ENCODE data around the gene PTPRA. TPM values are rescaled to one million over a fixed set of nuclear protein-coding genes. Genes with fewer than 3 reads are reported as not detected.

PTPRA gene
- total and polyA plus RNA-seq, 10 of the 15 experiments (the other 5 are each of a cell fraction or from before 2014, with no cell fraction given), result 3.9 to 62.1 (median 34.6) TPM

- no TSS peak for BruUV-seq (replicated peaks)
- POLR2A ChIA-PET, result interaction anchor here (0.9 to 1.0 kb wide), 2 partner anchors 105 to 333 kb away, joined by 5 read pairs; no protein-coding TSS in a partner anchor
- TF ChIP-seq BCL11A (IDR thresholded peaks at IDR 0.05; ENCODE audit: low read depth, low read length) (no peak), MLLT1 (IDR thresholded peaks at IDR 0.05) (peak; percentile 66; the same call in 1 of the 2 replicates), JUNB (IDR thresholded peaks at IDR 0.05) (no peak), GABPA (IDR thresholded peaks at IDR 0.05; ENCODE audit: low read depth) (no peak), IKZF2 (IDR thresholded peaks at IDR 0.05) (peak; percentile 71 to 75; a peak in 3 of 4 replicates), PKNOX1 (IDR thresholded peaks at IDR 0.05) (peak; percentile 45; the same call in 1 of the 2 replicates), MTA2 (IDR thresholded peaks at IDR 0.05; ENCODE audit: low read depth) (peak; percentile 73), YY1 (IDR thresholded peaks at IDR 0.05; ENCODE audit: low read depth, low read length) (peak; percentile 60; the same call in 1 of the 2 replicates), HDGF (IDR thresholded peaks at IDR 0.05) (no peak; the same call in 1 of the 2 replicates), NBN (IDR thresholded peaks at IDR 0.05) (peak; percentile 88), SREBF2 (IDR thresholded peaks at IDR 0.05; ENCODE audit: low read length) (no peak), HDAC2 (IDR thresholded peaks at IDR 0.05) (no peak), TCF3 (IDR thresholded peaks at IDR 0.05; ENCODE audit: borderline replicate concordance, insufficient read depth, low read depth, low read length) (no peak), SPI1 (IDR thresholded peaks at IDR 0.05; ENCODE audit: borderline replicate concordance, insufficient read depth, low read depth, low read length) (peak; percentile 90), NR2F1 (conservative IDR thresholded peaks at IDR 0.05) (peak; percentile 87), SRF (IDR thresholded peaks at IDR 0.05; ENCODE audit: low read depth in 2 of 2, low read length in 2 of 2) (no peak), RUNX3 (IDR thresholded peaks at IDR 0.05; ENCODE audit: low read length) (peak; percentile 50; the same call in 1 of the 2 replicates), SP1 (IDR thresholded peaks at IDR 0.05; ENCODE audit: low read depth, low read length) (no peak), MTA3 (IDR thresholded peaks at IDR 0.05; ENCODE audit: borderline replicate concordance, low read length) (peak; percentile 37; the same call in 1 of the 2 replicates)
- TF ChIP-seq, protein P1, sequence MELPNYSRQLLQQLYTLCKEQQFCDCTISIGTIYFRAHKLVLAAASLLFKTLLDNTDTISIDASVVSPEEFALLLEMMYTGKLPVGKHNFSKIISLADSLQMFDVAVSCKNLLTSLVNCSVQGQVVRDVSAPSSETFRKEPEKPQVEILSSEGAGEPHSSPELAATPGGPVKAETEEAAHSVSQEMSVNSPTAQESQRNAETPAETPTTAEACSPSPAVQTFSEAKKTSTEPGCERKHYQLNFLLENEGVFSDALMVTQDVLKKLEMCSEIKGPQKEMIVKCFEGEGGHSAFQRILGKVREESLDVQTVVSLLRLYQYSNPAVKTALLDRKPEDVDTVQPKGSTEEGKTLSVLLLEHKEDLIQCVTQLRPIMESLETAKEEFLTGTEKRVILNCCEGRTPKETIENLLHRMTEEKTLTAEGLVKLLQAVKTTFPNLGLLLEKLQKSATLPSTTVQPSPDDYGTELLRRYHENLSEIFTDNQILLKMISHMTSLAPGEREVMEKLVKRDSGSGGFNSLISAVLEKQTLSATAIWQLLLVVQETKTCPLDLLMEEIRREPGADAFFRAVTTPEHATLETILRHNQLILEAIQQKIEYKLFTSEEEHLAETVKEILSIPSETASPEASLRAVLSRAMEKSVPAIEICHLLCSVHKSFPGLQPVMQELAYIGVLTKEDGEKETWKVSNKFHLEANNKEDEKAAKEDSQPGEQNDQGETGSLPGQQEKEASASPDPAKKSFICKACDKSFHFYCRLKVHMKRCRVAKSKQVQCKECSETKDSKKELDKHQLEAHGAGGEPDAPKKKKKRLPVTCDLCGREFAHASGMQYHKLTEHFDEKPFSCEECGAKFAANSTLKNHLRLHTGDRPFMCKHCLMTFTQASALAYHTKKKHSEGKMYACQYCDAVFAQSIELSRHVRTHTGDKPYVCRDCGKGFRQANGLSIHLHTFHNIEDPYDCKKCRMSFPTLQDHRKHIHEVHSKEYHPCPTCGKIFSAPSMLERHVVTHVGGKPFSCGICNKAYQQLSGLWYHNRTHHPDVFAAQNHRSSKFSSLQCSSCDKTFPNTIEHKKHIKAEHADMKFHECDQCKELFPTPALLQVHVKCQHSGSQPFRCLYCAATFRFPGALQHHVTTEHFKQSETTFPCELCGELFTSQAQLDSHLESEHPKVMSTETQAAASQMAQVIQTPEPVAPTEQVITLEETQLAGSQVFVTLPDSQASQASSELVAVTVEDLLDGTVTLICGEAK (IDR thresholded peaks at IDR 0.05; ENCODE audit: borderline replicate concordance), result no peak
These were observed 110.8 kb downstream of the PTPRA start for GRCh38 chr20:2984028-2984501.

More at GRCh38 chr20:2984028-2984501, 110.8 kb downstream of the PTPRA start:
- H3K27me3 ChIP-seq (replicated peaks in 1 of 2; ENCODE audit: control insufficient read depth in 2 of 2, insufficient read depth in 2 of 2, low read length in 1 of 2), result no peaks in the 10 kb centered on the region
- peak overlapping the region; percentile 80 for H3K27ac ChIP-seq (ENCODE audit: control insufficient read depth, insufficient read depth)
- peaks cover 15% of the 10 kb centered on the region for H3K4me1 ChIP-seq (ENCODE audit: control insufficient read depth, insufficient read depth, low read length)
- DNase-seq (ENCODE audit: low read depth, low spot score) (peak; percentile 40), ATAC-seq (peak; percentile 93), FAIRE-seq (peak; percentile 38)
- peak overlapping the region; percentile 46 for H3K4me3 ChIP-seq
- H4K20me1 ChIP-seq (ENCODE audit: control insufficient read depth, insufficient read depth), result no peaks in the 10 kb centered on the region
- no peaks in the 10 kb centered on the region for H3K9me3 ChIP-seq (replicated peaks; ENCODE audit: control insufficient read depth, insufficient read depth, low read length)
- H3K36me3 ChIP-seq (ENCODE audit: control insufficient read depth in 2 of 2, insufficient read depth in 2 of 2, low read length in 1 of 2), result peaks cover 14 to 23% of the 10 kb centered on the region in 2 experiments
- ChIA-PET SMC1A (ENCODE audit: uncharacterized antibody, unreplicated experiment) (interaction anchor here (0.6 to 1.7 kb wide), 8 partner anchors 12 to 901 kb away, joined by 3 to 6 read pairs (median 4); no protein-coding TSS in a partner anchor), CTCF (interaction anchor here (0.8 to 2.8 kb wide), 3 partner anchors 14 to 119 kb away, joined by 3 to 18 read pairs (median 4); no protein-coding TSS in a partner anchor), RAD21 (ENCODE audit: unreplicated experiment) (interaction anchor here (0.8 to 2.2 kb wide), 5 partner anchors 17 to 105 kb away, joined by 3 to 7 read pairs (median 3); no protein-coding TSS in a partner anchor)
- WGBS (ENCODE audit: insufficient coverage, insufficient replicate concordance, low lambda C conversion rate, missing lambda C conversion rate), result 27% methylated on average over 4 of the region's 4 CpGs
- peak overlapping the region; percentile 58 for H3K4me2 ChIP-seq (ENCODE audit: control insufficient read depth, insufficient read depth)
- peak overlapping the region; percentile 42 for H2AFZ ChIP-seq (ENCODE audit: control insufficient read depth, low read depth, low read length)
- in situ Hi-C loops (cut with MboI), result no loop called here
- no peaks in the 10 kb centered on the region; the same call in 1 of the 2 replicates for H3K79me2 ChIP-seq (ENCODE audit: control insufficient read depth, insufficient read depth, low read length)
- intact Hi-C loops (cut with micrococcal nuclease; ENCODE audit: unreplicated experiment), result loop anchor here (5.0 kb wide), 1 partner anchor 112 kb away; the partner anchor contains the start of gene PTPRA
- H3K9ac ChIP-seq (ENCODE audit: control insufficient read depth, insufficient read depth, low read length), result peak overlapping the region; percentile 8; the same call in 1 of the 2 replicates
